Tracheal epithelial cell (primary cell): ENCODE results near the gene COA6. TPM values are rescaled to one million over a fixed set of nuclear protein-coding genes. Genes with fewer than 3 reads are reported as not detected.

Source experiments
- total RNA-seq: library from RNA; depleted of rRNA; stranded (reverse); fragments of >200 nt; gene quantifications from 2 replicates; pipeline ENCODE4 v1.2.1, GENCODE V29; 2014

Gene COA6
- 19.0 and 38.2 TPM in 2 replicates for total RNA-seq

GRCh38 chr1:234373064-234373958 is at the start of gene COA6:
COA6 (plus strand) TSS chr1:234373456; CDS start chr1:234373467, 11 bp downstream.

Other genes with a start within 250 kb of the COA6 start
- gene TARBP1, start 105.7 kb downstream of the COA6 start, total RNA-seq, result 18.5 and 20.7 TPM in 2 replicates
- gene IRF2BP2, start 236.7 kb downstream of the COA6 start, total RNA-seq, result 132 and 136 TPM in 2 replicates